COR-L47 (cell line): ENCODE measurements around the gene MORN1.
"Not testable (repeated sequence)": the region's sequence is repeated elsewhere in the genome, so short reads cannot be mapped to it uniquely, and the experiment has no call there.

Source experiments
- DNase-seq: peaks from one replicate; lab custom pipeline; 2025; lab: John Stamatoyannopoulos, UW

Gene MORN1

DNA sequence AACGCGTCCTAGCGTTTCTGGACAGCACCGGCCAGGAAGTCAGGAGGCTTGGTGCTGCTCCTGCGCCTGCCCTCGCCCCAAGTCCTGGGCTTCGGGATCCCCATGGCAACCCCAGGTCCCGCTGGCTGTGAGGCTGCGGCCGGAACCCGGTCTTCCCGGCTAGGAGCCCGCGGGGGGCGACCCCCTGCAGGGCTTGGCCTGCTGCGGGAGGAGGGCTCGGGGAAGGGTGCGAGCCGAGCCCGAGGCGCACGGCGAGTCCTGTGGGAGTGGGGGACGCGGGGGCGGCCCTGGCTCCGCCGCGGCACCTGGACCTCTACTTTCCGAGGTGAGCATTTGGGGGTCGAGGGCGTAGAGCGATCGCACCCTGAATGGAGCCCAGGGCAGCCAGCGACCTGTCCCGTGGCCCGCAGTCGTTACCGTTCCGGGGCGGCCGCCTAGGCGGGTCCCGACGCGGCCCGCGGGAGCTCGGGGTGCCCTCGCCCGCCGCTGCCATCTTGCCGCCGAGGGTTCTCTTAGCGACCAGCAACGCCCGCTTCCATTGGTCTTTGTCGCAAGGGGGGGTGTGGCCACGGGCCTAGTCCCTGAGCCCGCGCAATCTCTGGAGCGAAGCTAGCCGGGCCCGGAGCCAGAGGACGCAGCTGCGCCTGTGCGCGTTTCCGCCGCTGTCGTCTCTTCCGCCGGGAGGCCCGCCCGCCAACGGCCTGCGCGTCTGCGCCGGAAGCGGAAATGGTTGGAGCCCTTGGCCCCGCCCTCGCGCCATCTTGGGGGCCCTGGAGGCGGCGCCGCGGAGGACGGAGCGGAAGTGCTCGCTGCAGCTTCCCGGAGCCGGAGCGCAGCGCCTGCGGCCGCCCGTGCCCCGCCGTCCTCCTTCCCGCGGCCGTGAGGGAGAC is at the start of gene MORN1, which contains the start of gene RER1:
Gene MORN1, minus strand, starts transcription at position 514 of the 890 bp plus-strand sequence. Its CDS starts 21 bp downstream, at position 493.
Gene RER1, plus strand, starts transcription at position 801 of the 890 bp plus-strand sequence. CDS start 3,950 bp downstream, outside the sequence.
- peak; percentile 99 for DNase-seq

DNA sequence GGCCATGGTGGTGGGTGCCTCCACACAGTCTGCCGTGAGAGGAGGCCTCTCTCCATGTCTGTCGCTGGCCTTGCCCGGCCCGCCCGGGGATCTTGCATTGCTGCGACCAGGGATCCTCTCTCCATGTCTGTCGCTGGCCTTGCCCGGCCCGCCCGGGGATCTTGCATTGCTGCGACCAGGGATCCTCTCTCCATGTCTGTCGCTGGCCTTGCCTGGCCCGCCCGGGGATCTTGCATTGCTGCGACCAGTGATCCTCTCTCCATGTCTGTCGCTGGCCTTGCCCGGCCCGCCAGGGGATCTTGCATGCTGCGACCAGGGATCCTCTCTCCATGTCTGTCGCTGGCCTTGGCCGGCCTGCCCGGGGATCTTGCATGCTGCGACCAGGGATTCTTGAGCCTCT is 49.0 kb upstream of the MORN1 start:
- not testable (repeated sequence) for DNase-seq

DNA sequence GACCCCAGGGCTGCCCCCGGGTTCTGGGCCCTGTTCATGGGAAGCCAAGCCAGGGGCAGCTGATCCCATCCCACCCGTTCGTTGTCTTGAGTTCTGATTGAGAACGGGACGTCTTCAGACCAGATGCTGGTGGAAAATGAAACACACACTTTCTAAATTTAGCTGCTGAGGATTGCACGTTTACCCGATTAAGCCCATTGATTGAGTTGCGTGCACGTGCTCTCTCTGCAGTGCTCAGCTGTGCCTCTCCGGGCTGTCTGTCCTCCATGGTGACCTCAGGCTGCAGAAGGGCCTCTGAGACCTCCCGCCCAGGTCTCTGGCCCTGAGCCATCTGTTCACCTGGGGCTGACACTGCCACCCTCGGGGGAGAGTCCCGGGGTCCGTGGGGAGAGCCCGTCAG is 48.0 kb upstream of the MORN1 start:
- DNase-seq = no peak

GRCh38 chr1:2438641-2439040 is 47.3 kb upstream of the MORN1 start:
- no peak for DNase-seq

DNA sequence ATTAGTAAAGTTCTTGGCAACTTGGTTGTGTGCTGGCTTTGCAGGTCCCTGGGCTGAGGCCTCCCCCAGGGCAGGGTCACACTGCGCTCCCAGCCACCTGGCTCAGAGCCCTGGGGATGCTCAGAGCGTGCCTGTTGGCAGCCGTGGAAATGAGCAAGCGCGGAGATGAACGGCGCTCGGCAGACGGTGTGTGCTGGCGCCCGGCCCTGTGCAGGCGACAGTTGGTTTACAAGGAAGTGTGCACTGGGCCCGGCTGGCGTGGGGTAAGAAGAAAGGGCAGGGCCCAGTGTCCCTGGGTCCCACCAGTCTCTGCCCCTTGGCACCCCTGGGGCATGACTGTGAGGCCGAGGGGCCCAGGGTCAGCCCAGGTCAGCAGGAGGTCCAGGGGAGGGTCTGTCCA is 46.7 kb upstream of the MORN1 start:
- no peak for DNase-seq

GRCh38 chr1:2437617-2438016 is 46.3 kb upstream of the MORN1 start:
- DNase-seq = no peak

DNA sequence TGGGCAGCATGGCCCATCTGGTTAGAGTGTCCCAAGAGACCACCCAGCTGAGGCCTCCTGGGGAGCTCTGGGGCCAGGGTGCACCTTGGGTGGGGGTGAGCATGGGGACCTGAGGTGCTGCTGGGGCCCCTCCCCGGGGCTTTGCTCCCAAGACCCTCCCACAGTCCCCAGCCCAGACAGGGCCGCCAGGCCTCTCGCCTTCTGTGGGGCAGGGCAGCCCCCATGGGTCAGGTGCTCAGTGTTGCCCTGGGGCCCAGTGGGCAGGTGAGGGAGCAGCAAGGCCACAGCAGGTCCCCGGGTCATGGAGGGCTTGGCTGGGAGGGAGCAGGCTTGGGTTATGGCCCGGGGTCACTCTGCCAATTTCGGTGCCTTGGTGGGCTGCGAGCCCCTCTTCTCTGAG is 45.5 kb upstream of the MORN1 start:
- DNase-seq = no peak

DNA sequence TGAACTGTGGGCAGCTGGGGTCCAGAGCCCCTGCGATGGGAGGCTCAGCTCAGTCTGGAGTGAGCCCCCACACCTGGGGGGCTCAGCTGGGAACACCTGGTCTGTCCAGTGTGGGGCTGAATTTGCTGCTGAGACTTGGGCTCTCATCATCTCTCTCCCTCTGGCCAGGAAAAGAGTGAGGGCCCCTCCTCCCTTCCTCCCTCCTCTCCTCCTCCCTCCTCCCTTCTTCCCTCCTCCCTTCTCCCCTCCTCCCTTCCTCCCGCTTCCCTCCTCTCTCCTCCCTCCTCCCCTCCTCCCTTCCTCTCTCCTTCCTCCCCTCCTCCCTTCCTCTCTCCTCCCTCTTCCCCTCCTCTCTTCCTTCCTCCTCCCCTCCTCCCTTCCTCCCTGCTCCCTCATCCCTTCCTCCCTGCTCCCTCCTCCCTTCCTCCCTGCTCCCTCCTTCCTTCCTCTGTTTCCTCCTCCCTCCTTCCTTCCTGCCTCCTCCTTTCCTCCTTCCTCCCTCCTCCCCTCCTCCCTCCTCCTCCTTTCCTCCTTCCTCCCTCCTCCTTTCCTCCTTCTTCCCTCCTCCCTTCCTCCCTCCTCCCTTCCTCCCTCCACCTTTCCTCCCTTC is 44.5 kb upstream of the MORN1 start:
- no peak for DNase-seq

- no peak for DNase-seq
These were observed 43.7 kb upstream of the MORN1 start for GRCh38 chr1:2435091-2435490.

GRCh38 chr1:2433936-2434655 is 42.7 kb upstream of the MORN1 start:
- DNase-seq = no peak

GRCh38 chr1:2433196-2433595 is 41.8 kb upstream of the MORN1 start:
- DNase-seq = no peak

DNA sequence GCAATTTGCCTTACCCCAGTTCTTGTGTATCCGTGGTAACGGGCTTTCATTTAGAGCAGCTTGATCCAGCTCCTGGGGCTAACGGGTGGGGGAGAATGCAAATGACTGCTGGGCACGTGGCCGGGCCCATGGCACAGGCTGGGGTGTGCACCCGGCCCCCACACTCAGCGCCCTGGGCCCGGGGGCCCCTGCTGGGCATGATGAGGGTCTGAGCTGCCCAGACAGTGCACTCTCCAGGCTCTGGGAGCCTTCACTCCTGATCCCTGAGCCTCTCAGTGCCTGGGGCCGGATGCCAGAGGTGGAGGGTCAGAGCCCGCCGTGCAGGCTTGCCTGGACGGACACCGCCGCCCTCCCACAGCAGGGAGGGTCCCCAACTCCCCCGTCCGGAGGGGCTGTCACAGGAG is 41.1 kb upstream of the MORN1 start:
- peak; percentile 17 for DNase-seq

DNA sequence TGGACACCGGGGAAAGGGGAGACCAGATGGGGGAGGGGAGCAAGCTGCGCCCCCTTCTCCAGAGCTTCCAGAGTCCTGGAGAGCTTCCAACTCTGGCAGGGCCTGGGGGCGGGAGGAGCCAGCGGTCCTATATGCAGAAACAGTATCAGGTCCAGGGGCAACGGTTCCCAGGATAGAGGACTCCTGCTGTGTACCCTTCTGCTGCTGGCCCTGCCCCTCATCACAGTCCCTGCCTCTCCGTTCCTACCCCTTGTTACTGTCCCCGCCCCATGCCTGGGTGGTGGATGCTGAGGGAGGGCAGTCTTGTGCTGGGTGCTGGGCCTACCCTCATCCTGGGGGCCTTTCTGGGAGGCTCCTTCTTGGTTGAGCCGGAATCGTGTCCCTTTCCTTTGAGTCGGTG is 40.2 kb upstream of the MORN1 start:
- DNase-seq = no peak

GRCh38 chr1:2431103-2431502 is 39.7 kb upstream of the MORN1 start:
- DNase-seq = peak; percentile 32

GRCh38 chr1:2430592-2430973 is 39.2 kb upstream of the MORN1 start:
- DNase-seq = no peak

- DNase-seq = no peak
These were observed 38.6 kb upstream of the MORN1 start for GRCh38 chr1:2429780-2430591.

DNA sequence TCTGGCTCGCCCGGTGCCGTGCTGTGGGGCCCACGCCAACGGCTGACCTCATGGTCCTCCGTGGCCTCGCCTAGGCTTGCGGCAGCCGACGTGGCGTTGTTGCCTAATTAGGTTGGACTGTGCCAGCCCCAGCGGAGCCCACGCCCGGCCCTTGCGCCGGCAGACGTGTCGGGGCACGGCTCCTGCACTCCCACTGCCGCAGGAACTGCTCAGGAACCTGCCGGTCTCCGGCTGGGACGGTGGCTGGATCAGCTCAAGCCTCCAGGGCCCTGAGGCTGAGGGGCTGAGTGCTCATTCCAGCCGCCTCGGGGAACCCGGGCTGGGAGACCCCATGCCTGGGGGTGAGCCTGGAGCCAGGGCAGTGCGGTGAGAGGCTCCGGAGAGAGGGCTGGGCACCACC is 37.1 kb upstream of the MORN1 start:
- no peak for DNase-seq

DNA sequence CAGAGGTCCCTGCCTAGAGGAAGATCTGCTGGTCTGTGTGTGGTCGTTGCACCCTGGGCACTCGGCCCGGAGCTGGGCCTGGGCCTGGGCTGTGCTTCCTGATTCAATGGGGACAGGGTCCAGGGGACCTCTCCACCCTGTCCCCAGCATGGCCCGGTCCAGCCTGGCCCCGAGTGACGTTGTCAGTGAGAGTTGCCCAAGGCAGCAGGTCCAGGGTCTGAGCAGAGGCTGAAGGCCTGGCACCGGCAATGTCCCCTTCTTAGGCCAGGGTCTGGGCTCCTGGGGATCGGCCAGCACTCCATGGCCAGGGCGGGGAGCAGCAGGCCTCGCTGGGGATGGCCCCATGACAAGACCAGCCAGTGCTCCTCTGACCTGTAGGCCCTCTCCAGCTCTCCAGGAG is 36.6 kb upstream of the MORN1 start:
- DNase-seq = no peak

DNA sequence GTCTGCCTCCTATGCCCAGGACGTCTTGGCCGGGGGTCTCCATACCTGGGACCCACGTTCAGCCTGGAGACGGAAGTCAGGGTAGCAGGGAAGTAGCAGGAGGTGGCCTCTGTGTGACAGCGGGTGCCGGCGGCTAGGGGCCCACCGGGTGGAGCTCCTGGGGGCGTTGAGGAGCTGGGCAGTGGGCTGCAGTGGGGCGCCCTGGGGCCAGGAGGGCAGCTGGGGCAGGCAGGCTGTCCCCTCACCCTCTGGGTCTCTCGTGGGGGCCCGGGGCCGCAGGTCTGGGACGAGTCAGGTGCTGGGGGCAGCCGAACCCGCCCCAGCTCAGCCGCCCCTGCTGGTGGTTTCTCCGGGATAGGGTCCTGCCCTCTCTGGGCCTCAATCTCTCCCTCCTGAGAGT is 35.7 kb upstream of the MORN1 start:
- no peak for DNase-seq

DNA sequence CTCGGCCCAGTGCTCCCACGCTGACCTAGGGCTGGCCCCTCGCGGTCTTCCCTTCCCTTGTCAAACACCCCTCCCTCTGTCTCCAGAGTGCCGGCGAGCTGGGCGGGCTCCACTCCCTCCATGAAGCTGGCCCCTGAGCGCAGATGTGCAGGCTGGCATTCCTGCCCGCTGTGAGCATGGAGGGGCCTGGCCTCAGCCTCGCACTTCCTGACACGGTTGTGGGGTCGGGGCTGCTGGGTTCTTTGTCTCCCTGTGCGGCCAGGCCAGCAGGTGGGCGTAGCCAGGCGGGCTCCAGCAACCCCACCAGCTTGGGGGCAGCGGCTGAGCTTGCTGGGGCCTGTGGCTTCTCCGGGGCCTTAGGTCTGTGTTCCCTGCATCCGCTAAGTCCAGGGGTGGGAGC is 35.2 kb upstream of the MORN1 start:
- no peak for DNase-seq

- no peak for DNase-seq
These were observed 34.5 kb upstream of the MORN1 start for GRCh38 chr1:2425892-2426291.

DNA sequence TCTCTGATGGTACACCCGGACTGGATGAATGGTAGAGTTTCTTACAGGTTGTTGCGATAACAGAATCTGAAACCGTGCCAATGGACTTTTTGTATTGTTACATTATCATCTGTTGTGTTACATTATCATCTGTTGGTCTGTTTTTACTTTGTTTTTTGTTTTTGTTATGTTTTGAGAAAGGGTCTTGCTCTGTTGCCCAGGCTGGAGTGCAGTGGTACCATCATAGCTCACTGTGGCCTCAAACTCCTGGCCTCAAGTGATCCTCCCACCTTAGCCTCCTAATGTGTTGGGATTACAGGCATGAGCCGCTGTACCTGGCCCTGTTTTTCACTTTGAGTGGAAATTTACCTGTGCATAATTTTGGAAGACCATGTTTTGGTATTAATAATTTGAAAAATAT is 31.2 kb upstream of the MORN1 start:
- DNase-seq = no peak
